B cell (primary cell): ENCODE results near the gene NCKAP5L. TPM values are rescaled to one million over a fixed set of nuclear protein-coding genes. Genes with fewer than 3 reads are reported as not detected.

Experiments used
- ATAC-seq: fragments of 200-7000 bp; cut with Tn5 transposase; one replicate; pipeline ENCODE4 v1.10.0; 2021; ENCODE audit warnings: low read depth, mild to moderate bottlenecking, moderate number of reproducible peaks, moderate library complexity
- CTCF ChIA-PET: fragments of 350-600 bp; sonication (Branson Sonifier 250); formaldehyde crosslinking; loops from one replicate; lab custom pipeline; 2021; ENCODE audit warnings: antibody characterized with exemption, inconsistent platforms; lab: Charles Lee
- POLR2A ChIA-PET: fragments of 350-600 bp; sonication (Branson Sonifier 250); formaldehyde crosslinking; loops from one replicate; lab custom pipeline; 2021; ENCODE audit warnings: antibody characterized with exemption; lab: Charles Lee
- DNase-seq: peaks from one replicate; pipeline ENCODE4 v3.0.0; 2013
- H2AFZ ChIP-seq: 2 replicates; pipeline ENCODE4 v1.6.1; 2012; ENCODE audit warnings: mild to moderate bottlenecking, low read depth, low read length; ENCODE audit not compliant: insufficient read depth, poor library complexity, severe bottlenecking
- H3K27ac ChIP-seq, 2 donors: 1 replicate in 1 of 2; 2 replicates in 1 of 2; pipeline ENCODE4 v1.5.1; 2012 to 2013; ENCODE audit warnings: low read length in 2 of 2, mild to moderate bottlenecking in 2 of 2, moderate library complexity in 1 of 2
- H3K27me3 ChIP-seq, 4 experiments: fragments of 200-600 bp in 1 of 4; sonication (generic) in 1 of 4; replicated peaks in 1 of 4; 1 replicate in 2 of 4; 2 replicates in 2 of 4; pipeline versions ENCODE4 v1.6.1 to v1.7.0; 2013 to 2016; ENCODE audit warnings: low read length in 3 of 4, mild to moderate bottlenecking in 2 of 4, mixed read lengths in 1 of 4, moderate library complexity in 1 of 4; ENCODE audit not compliant: insufficient read depth in 4 of 4, control insufficient read depth in 3 of 4; ENCODE audit errors: control extremely low read depth in 1 of 4
- H3K36me3 ChIP-seq, 2 experiments: replicated peaks in 1 of 2; 1 replicate in 1 of 2; 2 replicates in 1 of 2; pipeline versions ENCODE4 v1.6.1 to v1.7.1; 2013; ENCODE audit warnings: low read length in 1 of 2; ENCODE audit not compliant: insufficient read depth in 2 of 2, control insufficient read depth in 1 of 2; ENCODE audit errors: control extremely low read depth in 1 of 2, extremely low read depth in 1 of 2
- H3K4me1 ChIP-seq, 2 donors: fragments of 200-600 bp in 1 of 2; sonication (generic) in 1 of 2; 1 replicate in 1 of 2; 2 replicates in 1 of 2; pipeline versions ENCODE4 v1.5.1 to v1.6.1; 2013 to 2017; ENCODE audit warnings: low read length in 2 of 2; ENCODE audit not compliant: control insufficient read depth in 2 of 2, insufficient read depth in 2 of 2
- H3K4me2 ChIP-seq: replicated peaks from 2 replicates; pipeline ENCODE3; 2012; ENCODE audit warnings: mild to moderate bottlenecking, low read depth, low read length; ENCODE audit not compliant: poor library complexity, severe bottlenecking
- H3K4me3 ChIP-seq, 5 experiments: fragments of 200-600 bp in 1 of 5; sonication (generic) in 1 of 5; 1 replicate in 3 of 5; 2 replicates in 2 of 5; pipeline versions ENCODE4 v1.5.1 to v1.7.0; 2011 to 2016; ENCODE audit warnings: low read length in 4 of 5, mild to moderate bottlenecking in 4 of 5, low read depth in 2 of 5, control low read depth in 1 of 5, moderate library complexity in 1 of 5; ENCODE audit not compliant: insufficient read depth in 1 of 5; ENCODE audit errors: control extremely low read depth in 1 of 5, extremely low read depth in 1 of 5
- H3K79me2 ChIP-seq: fragments of 200-600 bp; sonication (generic); one replicate; pipeline ENCODE4 v1.6.0; 2016; ENCODE audit warnings: low read length; ENCODE audit not compliant: control insufficient read depth, insufficient read depth
- H3K9ac ChIP-seq: fragments of 200-600 bp; sonication (generic); 2 replicates; pipeline ENCODE4 v1.6.1; 2017; ENCODE audit warnings: mild to moderate bottlenecking, low read length, moderate library complexity
- H3K9me3 ChIP-seq, 3 donors: one replicate each; pipeline versions ENCODE4 v1.6.1 to v1.7.1; 2013; ENCODE audit warnings: low read length in 2 of 3; ENCODE audit not compliant: control insufficient read depth in 2 of 3, insufficient read depth in 1 of 3; ENCODE audit errors: control extremely low read depth in 1 of 3
- H4K20me1 ChIP-seq: 2 replicates; pipeline ENCODE4 v1.6.0; 2012; ENCODE audit warnings: mild to moderate bottlenecking, low read length; ENCODE audit not compliant: insufficient read depth, control insufficient read depth, poor library complexity, severe bottlenecking
- H3K27ac Mint-ChIP-seq: one replicate; pipeline ENCODE4 v1.8.0; 2021; ENCODE audit warnings: mixed read lengths
- H3K27me3 Mint-ChIP-seq: one replicate; pipeline ENCODE4 v1.8.0; 2021; ENCODE audit warnings: mixed read lengths
- H3K4me1 Mint-ChIP-seq: one replicate; pipeline ENCODE4 v1.8.0; 2021; ENCODE audit warnings: mixed read lengths
- H3K4me3 Mint-ChIP-seq: one replicate; pipeline ENCODE4 v1.8.0; 2021; ENCODE audit warnings: mixed read lengths
- H3K9me3 Mint-ChIP-seq: one replicate; pipeline ENCODE4 v1.8.0; 2022; ENCODE audit warnings: mixed read lengths; ENCODE audit not compliant: insufficient read depth
- EZH2 ChIP-seq: IDR thresholded peaks from 2 replicates; pipeline ENCODE4 v1.6.1; 2012; ENCODE audit warnings: borderline replicate concordance, low read depth, mild to moderate bottlenecking, moderate library complexity, low read length; ENCODE audit not compliant: insufficient read depth, poor library complexity, severe bottlenecking
- WGBS: methylation state at CpG from one replicate; pipeline ENCODE4 v1.1.5; 2013; ENCODE audit warnings: missing lambda C conversion rate; ENCODE audit not compliant: insufficient coverage; 5-methylcytosine and 5-hydroxymethylcytosine counted together
- intact Hi-C: fragments of 100-400 bp; cut with micrococcal nuclease; formaldehyde crosslinking; loops from one replicate; pipeline ENCODE4 v1.10.0; 2022
- polyA plus RNA-seq: library from polyadenylated mRNA; depleted of rRNA; stranded (reverse); fragments of >200 nt; gene quantifications from 2 replicates; pipeline ENCODE4 v1.2.3, GENCODE V29; 2012
- total RNA-seq, 2 donors: library from RNA; stranded (reverse); fragments of 120-200 nt in 1 of 2; gene quantifications; 1 replicate in 1 of 2; 2 replicates in 1 of 2; pipeline versions ENCODE4 v1.2.3 to v1.2.4, GENCODE V29; 2013 to 2022
- TF ChIP-seq, protein P1 (sequence below): fragments of 200-600 bp; IDR thresholded peaks from one replicate; pipeline ENCODE4 v1.8.0; 2022; ENCODE audit warnings: antibody characterized with exemption, mild to moderate bottlenecking

NCKAP5L gene
- total and polyA plus RNA-seq, 2 donors (not counting 1 experiment from before 2014, with no cell fraction given) = 3.2 to 13.2 TPM

GRCh38 chr12:49762468-49762847 is 65.8 kb downstream of the NCKAP5L start:
- DNase-seq (no peak), ATAC-seq (no peak)
- H4K20me1 ChIP-seq = peaks cover 45% of the 10 kb centered on the region
- H3K9me3 Mint-ChIP-seq = no peaks in the 10 kb centered on the region
- intact Hi-C loops = no loop called here
- H3K27me3 Mint-ChIP-seq = no peaks in the 10 kb centered on the region
- H3K27ac ChIP-seq = peak overlapping the region in 1 of 2 donors; percentile 50
- H2AFZ ChIP-seq = no peak overlapping the region
- peaks cover 17 to 69% of the 10 kb centered on the region in 2 experiments for H3K36me3 ChIP-seq
- peaks cover 12 to 14% of the 10 kb centered on the region in 2 donors for H3K4me1 ChIP-seq
- ChIA-PET POLR2A (interaction anchor here (0.8 to 1.1 kb wide), 2 partner anchors 9 to 21 kb away, joined by 6 to 9 read pairs; partner anchors contain the start of gene TMBIM6), CTCF (interaction anchor here (0.6 to 5.7 kb wide), 29 partner anchors 7 to 253 kb away, joined by 3 to 58 read pairs (median 4); partner anchors contain the start of genes BCDIN3D, NCKAP5L and TMBIM6)
- H3K79me2 ChIP-seq = peaks cover 8% of the 10 kb centered on the region
- no peak overlapping the region for H3K4me3 Mint-ChIP-seq
- no peak for TF ChIP-seq EZH2
- TF ChIP-seq, protein P1, sequence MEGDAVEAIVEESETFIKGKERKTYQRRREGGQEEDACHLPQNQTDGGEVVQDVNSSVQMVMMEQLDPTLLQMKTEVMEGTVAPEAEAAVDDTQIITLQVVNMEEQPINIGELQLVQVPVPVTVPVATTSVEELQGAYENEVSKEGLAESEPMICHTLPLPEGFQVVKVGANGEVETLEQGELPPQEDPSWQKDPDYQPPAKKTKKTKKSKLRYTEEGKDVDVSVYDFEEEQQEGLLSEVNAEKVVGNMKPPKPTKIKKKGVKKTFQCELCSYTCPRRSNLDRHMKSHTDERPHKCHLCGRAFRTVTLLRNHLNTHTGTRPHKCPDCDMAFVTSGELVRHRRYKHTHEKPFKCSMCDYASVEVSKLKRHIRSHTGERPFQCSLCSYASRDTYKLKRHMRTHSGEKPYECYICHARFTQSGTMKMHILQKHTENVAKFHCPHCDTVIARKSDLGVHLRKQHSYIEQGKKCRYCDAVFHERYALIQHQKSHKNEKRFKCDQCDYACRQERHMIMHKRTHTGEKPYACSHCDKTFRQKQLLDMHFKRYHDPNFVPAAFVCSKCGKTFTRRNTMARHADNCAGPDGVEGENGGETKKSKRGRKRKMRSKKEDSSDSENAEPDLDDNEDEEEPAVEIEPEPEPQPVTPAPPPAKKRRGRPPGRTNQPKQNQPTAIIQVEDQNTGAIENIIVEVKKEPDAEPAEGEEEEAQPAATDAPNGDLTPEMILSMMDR = no peak
- 64% methylated on average over 3 of the region's 5 CpGs for WGBS
- H3K4me1 Mint-ChIP-seq = peaks cover 20% of the 10 kb centered on the region
- H3K27ac Mint-ChIP-seq = peak overlapping the region; percentile 26
- H3K27me3 ChIP-seq = no peaks in the 10 kb centered on the region
- H3K9me3 ChIP-seq = no peaks in the 10 kb centered on the region
- no peak overlapping the region for H3K9ac ChIP-seq
- no peak overlapping the region for H3K4me3 ChIP-seq
- no peak overlapping the region for H3K4me2 ChIP-seq

DNA sequence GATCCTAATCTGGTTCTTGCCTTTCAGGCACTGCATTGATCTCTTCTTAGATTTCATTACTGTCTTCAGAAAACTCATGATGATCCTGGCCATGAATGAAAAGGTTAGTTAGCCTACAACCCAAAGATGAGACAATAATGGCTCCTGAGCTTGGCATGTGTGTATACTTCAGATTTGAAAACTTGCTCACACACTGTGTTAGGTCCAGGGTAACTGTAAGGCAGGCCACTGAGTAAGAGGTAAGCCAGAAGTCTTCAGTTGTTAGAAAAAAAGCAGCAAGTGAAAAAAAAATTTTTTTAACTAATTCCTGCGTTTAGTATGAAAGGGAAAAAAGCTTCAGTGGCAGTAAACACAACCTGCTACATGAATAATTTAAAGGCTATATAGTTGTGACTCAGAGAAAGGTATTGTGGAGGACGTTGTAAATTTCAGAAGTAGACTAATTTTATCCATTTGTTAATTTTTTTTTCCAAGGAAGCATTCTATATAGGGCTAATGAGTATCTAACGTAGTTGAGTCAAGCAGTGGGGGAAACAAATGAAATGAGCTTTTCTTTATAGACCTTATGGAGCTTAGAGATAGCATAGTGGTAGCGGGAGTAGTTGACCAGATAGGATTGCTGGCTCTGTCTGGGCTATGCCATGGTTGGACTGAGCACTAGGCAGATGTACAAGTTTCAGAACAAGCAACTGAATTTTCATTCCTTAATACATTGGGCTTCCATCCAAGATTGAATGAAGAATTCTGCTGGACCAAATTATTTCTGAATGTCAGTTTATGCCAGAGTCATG is 66.3 kb downstream of the NCKAP5L start:
- Mint-ChIP-seq H3K4me1 (peaks cover 18% of the 10 kb centered on the region), H3K27me3 (no peaks in the 10 kb centered on the region)

More for the DNA sequence above, 66.3 kb downstream of the NCKAP5L start:
- H3K9ac ChIP-seq = no peak overlapping the region
- H3K4me2 ChIP-seq = no peak overlapping the region
- Mint-ChIP-seq H3K27ac (peak overlapping the region; percentile 26), H3K4me3 (no peak overlapping the region), H3K9me3 (no peaks in the 10 kb centered on the region)
- TF ChIP-seq, protein P1 = no peak
- TF ChIP-seq EZH2 = no peak
- intact Hi-C loops = no loop called here
- ChIA-PET CTCF (interaction anchor here (0.6 to 5.7 kb wide), 28 partner anchors 8 to 252 kb away, joined by 3 to 58 read pairs (median 4); partner anchors contain the start of genes BCDIN3D, NCKAP5L and TMBIM6), POLR2A (interaction anchor here (1.1 kb wide), 1 partner anchor 20 kb away, joined by 9 read pairs; the partner anchor contains the start of gene TMBIM6)
- 92% methylated on average over 2 of the region's 4 CpGs for WGBS
- H4K20me1 ChIP-seq = peaks cover 51% of the 10 kb centered on the region
- no peaks in the 10 kb centered on the region for H3K27me3 ChIP-seq
- H2AFZ ChIP-seq = no peak overlapping the region
- no peak for DNase-seq
- H3K4me1 ChIP-seq = peaks cover 12 to 14% of the 10 kb centered on the region in 2 donors
- peak overlapping the region in 1 of 2 donors; percentile 50 for H3K27ac ChIP-seq
- no peak for ATAC-seq
- H3K79me2 ChIP-seq = peaks cover 13% of the 10 kb centered on the region
- H3K36me3 ChIP-seq = peaks cover 18 to 75% of the 10 kb centered on the region in 2 experiments
- no peaks in the 10 kb centered on the region for H3K9me3 ChIP-seq
- no peak overlapping the region for H3K4me3 ChIP-seq
